ENCODE results near the gene SCN5A. TPM values are rescaled to one million over a fixed set of nuclear protein-coding genes. Genes with fewer than 3 reads are reported as not detected.

SCN5A gene
- total RNA-seq, 1 experiment from 2014 or later: 0.16 TPM

DNA sequence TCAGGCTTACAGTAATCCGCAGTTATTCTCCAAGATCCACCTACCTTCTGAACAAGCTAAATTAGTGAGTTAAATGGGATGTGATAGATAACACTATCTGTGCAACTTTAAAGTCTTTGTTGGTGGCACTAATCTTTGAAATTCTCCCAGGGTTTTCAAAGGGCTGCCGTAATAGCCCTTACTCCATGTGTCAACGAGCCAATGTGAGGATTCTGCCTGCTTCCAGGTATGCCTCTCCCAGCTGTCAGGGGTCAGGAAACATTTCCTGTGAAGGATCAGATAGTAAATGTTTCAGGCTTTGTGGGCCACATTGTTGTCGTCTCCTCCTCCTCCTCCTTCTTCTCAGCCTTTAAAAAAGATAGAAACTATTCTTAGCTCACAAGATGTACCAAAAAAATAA, 20.2 kb upstream of the SCN5A start:
- no peaks in the 10 kb centered on the region for H3K27me3 ChIP-seq (replicated peaks; ENCODE audit: control insufficient read depth, insufficient read depth, low read length)
- TF ChIP-seq, protein P1, sequence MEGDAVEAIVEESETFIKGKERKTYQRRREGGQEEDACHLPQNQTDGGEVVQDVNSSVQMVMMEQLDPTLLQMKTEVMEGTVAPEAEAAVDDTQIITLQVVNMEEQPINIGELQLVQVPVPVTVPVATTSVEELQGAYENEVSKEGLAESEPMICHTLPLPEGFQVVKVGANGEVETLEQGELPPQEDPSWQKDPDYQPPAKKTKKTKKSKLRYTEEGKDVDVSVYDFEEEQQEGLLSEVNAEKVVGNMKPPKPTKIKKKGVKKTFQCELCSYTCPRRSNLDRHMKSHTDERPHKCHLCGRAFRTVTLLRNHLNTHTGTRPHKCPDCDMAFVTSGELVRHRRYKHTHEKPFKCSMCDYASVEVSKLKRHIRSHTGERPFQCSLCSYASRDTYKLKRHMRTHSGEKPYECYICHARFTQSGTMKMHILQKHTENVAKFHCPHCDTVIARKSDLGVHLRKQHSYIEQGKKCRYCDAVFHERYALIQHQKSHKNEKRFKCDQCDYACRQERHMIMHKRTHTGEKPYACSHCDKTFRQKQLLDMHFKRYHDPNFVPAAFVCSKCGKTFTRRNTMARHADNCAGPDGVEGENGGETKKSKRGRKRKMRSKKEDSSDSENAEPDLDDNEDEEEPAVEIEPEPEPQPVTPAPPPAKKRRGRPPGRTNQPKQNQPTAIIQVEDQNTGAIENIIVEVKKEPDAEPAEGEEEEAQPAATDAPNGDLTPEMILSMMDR (IDR thresholded peaks at IDR 0.05; ENCODE audit: insufficient read depth in 1 of 2, low read depth in 1 of 2, low read length in 1 of 2, severe bottlenecking in 1 of 2, unreplicated experiment in 1 of 2): no peak
- H3K9me3 Mint-ChIP-seq (ENCODE audit: unreplicated experiment): no peaks in the 10 kb centered on the region
- no peaks in the 10 kb centered on the region for H3K36me3 Mint-ChIP-seq (ENCODE audit: insufficient read depth, unreplicated experiment)
- H3K9me3 ChIP-seq: no peaks in the 10 kb centered on the region
- POLR2A ChIA-PET: no interaction called here
- intact Hi-C loops (cut with micrococcal nuclease; ENCODE audit: unreplicated experiment): no loop called here
- no peak overlapping the region for H3K4me3 Mint-ChIP-seq (ENCODE audit: unreplicated experiment)
- CTCF ChIA-PET: no interaction called here
- no peak for DNase-seq
- no peak overlapping the region for H3K4me3 ChIP-seq (ENCODE audit: low read depth, low read length)
- BruUV-seq (replicated peaks): no TSS peak
- no peaks in the 10 kb centered on the region for H3K4me1 Mint-ChIP-seq (ENCODE audit: low read depth, unreplicated experiment)
- H3K36me3 ChIP-seq (ENCODE audit: control insufficient read depth, insufficient read depth, low read length): no peaks in the 10 kb centered on the region
- H3K4me1 ChIP-seq: no peaks in the 10 kb centered on the region
- no peak overlapping the region for H3K27ac Mint-ChIP-seq (ENCODE audit: unreplicated experiment)
- peaks cover 9% of the 10 kb centered on the region for H3K27me3 Mint-ChIP-seq (ENCODE audit: insufficient read depth, unreplicated experiment)

DNA sequence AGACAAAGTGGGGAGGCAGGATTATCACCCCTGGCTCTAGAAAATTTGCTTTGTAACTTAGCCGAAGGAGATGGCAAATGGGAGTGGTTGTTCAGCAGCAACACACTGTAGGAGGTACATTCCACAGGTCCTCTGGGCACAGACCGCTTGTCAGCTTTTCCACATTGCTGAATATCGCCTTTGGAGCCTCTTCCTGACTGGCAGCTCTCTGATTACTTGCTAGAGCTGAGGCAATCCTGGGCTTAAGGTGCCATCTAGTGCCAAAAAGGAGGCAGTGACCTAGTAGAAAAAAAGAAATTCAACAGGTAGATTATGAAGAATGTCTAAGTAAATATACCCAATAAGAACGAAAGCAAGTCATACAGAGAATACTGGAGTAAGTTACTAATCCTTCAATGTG, 13.1 kb upstream of the SCN5A start:
- Mint-ChIP-seq H3K27ac (ENCODE audit: unreplicated experiment) (no peak overlapping the region), H3K4me3 (ENCODE audit: unreplicated experiment) (no peak overlapping the region), H3K4me1 (ENCODE audit: low read depth, unreplicated experiment) (no peaks in the 10 kb centered on the region), H3K27me3 (ENCODE audit: insufficient read depth, unreplicated experiment) (peaks cover 4% of the 10 kb centered on the region), H3K9me3 (ENCODE audit: unreplicated experiment) (peaks cover 18% of the 10 kb centered on the region), H3K36me3 (ENCODE audit: insufficient read depth, unreplicated experiment) (no peaks in the 10 kb centered on the region)
- Histone ChIP-seq H3K4me3 (ENCODE audit: low read depth, low read length) (no peak overlapping the region), H3K27me3 (replicated peaks; ENCODE audit: control insufficient read depth, insufficient read depth, low read length) (no peaks in the 10 kb centered on the region), H3K9me3 (no peaks in the 10 kb centered on the region; the same call in 1 of the 2 replicates), H3K36me3 (ENCODE audit: control insufficient read depth, insufficient read depth, low read length) (no peaks in the 10 kb centered on the region), H3K4me1 (no peaks in the 10 kb centered on the region)
- POLR2A ChIA-PET: no interaction called here
- TF ChIP-seq, protein P1 (IDR thresholded peaks at IDR 0.05; ENCODE audit: insufficient read depth in 1 of 2, low read depth in 1 of 2, low read length in 1 of 2, severe bottlenecking in 1 of 2, unreplicated experiment in 1 of 2): peak; percentile 29 to 41
- CTCF ChIA-PET: interaction anchor here (0.6 to 1.5 kb wide), 5 partner anchors 11 to 799 kb away, joined by 3 to 5 read pairs (median 5); partner anchors contain the start of gene EXOG
- peak in 1 of 2 experiments; percentile 45 for DNase-seq
- intact Hi-C loops (cut with micrococcal nuclease; ENCODE audit: unreplicated experiment): loop anchor here (1.0 kb wide), 2 partner anchors 141 to 166 kb away; partner anchors contain the start of gene EXOG
- no TSS peak for BruUV-seq (replicated peaks)

DNA sequence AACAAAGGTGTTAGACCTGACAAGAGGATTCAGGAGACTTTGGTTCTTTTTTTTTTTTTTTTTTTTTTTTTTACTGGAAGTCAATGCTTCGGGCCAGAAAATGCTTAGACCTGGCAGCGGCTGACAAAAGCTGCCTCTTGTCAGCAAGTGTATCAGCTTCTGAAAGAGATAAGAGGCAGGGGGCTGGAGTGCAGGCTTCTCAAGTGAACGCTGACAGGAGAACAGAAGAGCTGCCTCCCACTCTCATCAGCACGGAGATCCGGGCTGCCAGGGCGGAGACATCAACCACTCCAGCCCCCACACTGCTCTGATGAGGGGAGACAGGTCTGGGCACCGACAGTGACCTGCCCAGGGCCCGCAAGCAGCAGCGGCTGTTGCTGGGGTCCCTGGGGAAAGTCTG, 9.4 kb upstream of the SCN5A start:
- no peaks in the 10 kb centered on the region for H3K27me3 ChIP-seq (replicated peaks; ENCODE audit: control insufficient read depth, insufficient read depth, low read length)
- intact Hi-C loops (cut with micrococcal nuclease; ENCODE audit: unreplicated experiment): no loop called here
- Mint-ChIP-seq H3K36me3 (ENCODE audit: insufficient read depth, unreplicated experiment) (no peaks in the 10 kb centered on the region), H3K4me1 (ENCODE audit: low read depth, unreplicated experiment) (no peaks in the 10 kb centered on the region), H3K4me3 (ENCODE audit: unreplicated experiment) (no peak overlapping the region), H3K27ac (ENCODE audit: unreplicated experiment) (no peak overlapping the region), H3K27me3 (ENCODE audit: insufficient read depth, unreplicated experiment) (peaks cover 4% of the 10 kb centered on the region), H3K9me3 (ENCODE audit: unreplicated experiment) (peaks cover 15% of the 10 kb centered on the region)
- no peaks in the 10 kb centered on the region for H3K36me3 ChIP-seq (ENCODE audit: control insufficient read depth, insufficient read depth, low read length)
- TF ChIP-seq, protein P1 (IDR thresholded peaks at IDR 0.05; ENCODE audit: insufficient read depth in 1 of 2, low read depth in 1 of 2, low read length in 1 of 2, severe bottlenecking in 1 of 2, unreplicated experiment in 1 of 2): no peak
- ChIA-PET CTCF (interaction anchor here (0.6 kb wide), 1 partner anchor 37 kb away, joined by 8 read pairs; no protein-coding TSS in a partner anchor), POLR2A (no interaction called here)
- no peak for DNase-seq
- no peaks in the 10 kb centered on the region for H3K4me1 ChIP-seq
- H3K9me3 ChIP-seq: no peaks in the 10 kb centered on the region; the same call in 1 of the 2 replicates
- H3K4me3 ChIP-seq (ENCODE audit: low read depth, low read length): no peak overlapping the region
- no TSS peak for BruUV-seq (replicated peaks)
